CD4-positive, alpha-beta T cell treated with Interferon gamma for 1 hour (primary cell): ENCODE measurements around the gene EEFSEC.

Source experiments
- DNase-seq: peaks from one replicate; pipeline ENCODE4 v3.0.0-alpha.2; 2020

The EEFSEC gene

GRCh38 chr3:128221328-128221727 is 68.0 kb downstream of the EEFSEC start:
- DNase-seq: no peak

- DNase-seq: no peak
Observed at GRCh38 chr3:128222796-128223385, 69.6 kb downstream of the EEFSEC start.

- no peak for DNase-seq
Observed at GRCh38 chr3:128226186-128226725, 73.0 kb downstream of the EEFSEC start.

GRCh38 chr3:128226795-128227395 is 73.6 kb downstream of the EEFSEC start:
- DNase-seq: no peak

- DNase-seq: no peak
Observed at GRCh38 chr3:128227507-128227906, 74.2 kb downstream of the EEFSEC start.

GRCh38 chr3:128228366-128228910 is 75.2 kb downstream of the EEFSEC start:
- DNase-seq: no peak

- DNase-seq: no peak
Observed at GRCh38 chr3:128229106-128229857, 76.0 kb downstream of the EEFSEC start.

GRCh38 chr3:128231606-128232005 is 78.3 kb downstream of the EEFSEC start:
- no peak for DNase-seq

GRCh38 chr3:128232376-128233178 is 79.3 kb downstream of the EEFSEC start:
- no peak for DNase-seq

- no peak for DNase-seq
Observed at GRCh38 chr3:128235207-128235926, 82.1 kb downstream of the EEFSEC start.

- DNase-seq: no peak
Observed at GRCh38 chr3:128236657-128237056, 83.4 kb downstream of the EEFSEC start.

GRCh38 chr3:128237348-128238183 is 84.3 kb downstream of the EEFSEC start:
- DNase-seq: no peak

- no peak for DNase-seq
Observed at GRCh38 chr3:128238184-128238489, 84.9 kb downstream of the EEFSEC start.

GRCh38 chr3:128239304-128239703 is 86.0 kb downstream of the EEFSEC start:
- DNase-seq: no peak

GRCh38 chr3:128240232-128240631 is 87.0 kb downstream of the EEFSEC start:
- no peak for DNase-seq

- DNase-seq: no peak
Observed at GRCh38 chr3:128241741-128242140, 88.5 kb downstream of the EEFSEC start.

GRCh38 chr3:128242818-128243601 is 89.7 kb downstream of the EEFSEC start:
- no peak for DNase-seq

- no peak for DNase-seq
Observed at GRCh38 chr3:128243602-128244504, 90.6 kb downstream of the EEFSEC start.

GRCh38 chr3:128245460-128245859 is 92.2 kb downstream of the EEFSEC start:
- no peak for DNase-seq
